Prostate gland (tissue), 2 donors: ENCODE measurements around the gene FCF1. TPM values are rescaled to one million over a fixed set of nuclear protein-coding genes. Genes with fewer than 3 reads are reported as not detected.

Source experiments
- DNase-seq: peaks from one replicate; pipeline ENCODE4 v3.0.0-alpha.2; 2019; ENCODE audit warnings: low spot score
- H3K27ac ChIP-seq, 2 donors: fragments of 200-600 bp; sonication (generic); 2 replicates each; pipeline ENCODE4 v1.5.1; 2017 to 2019
- H3K27me3 ChIP-seq: fragments of 200-600 bp; sonication (generic); replicated peaks from 2 replicates; pipeline ENCODE4 v1.5.1; 2019; ENCODE audit not compliant: insufficient read depth
- H3K36me3 ChIP-seq, 2 donors: fragments of 200-600 bp; sonication (generic); 1 replicate in 1 of 2; 2 replicates in 1 of 2; pipeline versions ENCODE4 v1.5.1 to v1.8.1; 2017 to 2019
- H3K4me1 ChIP-seq: fragments of 200-600 bp; sonication (generic); replicated peaks from 2 replicates; pipeline ENCODE4 v1.5.1; 2019
- H3K4me3 ChIP-seq, 2 donors: fragments of 200-600 bp; sonication (generic); 2 replicates each; pipeline ENCODE4 v1.5.1; 2017 to 2019
- H3K9me3 ChIP-seq: fragments of 200-600 bp; sonication (generic); 2 replicates; pipeline ENCODE4 v1.5.1; 2017
- CTCF ChIP-seq, 4 experiments: fragments of 200-600 bp in 2 of 4; fragments of 450-650 bp in 2 of 4; sonication (generic) in 2 of 4; IDR thresholded peaks; 1 replicate in 3 of 4; 2 replicates in 1 of 4; pipeline ENCODE4 v1.5.1; 2016 to 2019; ENCODE audit warnings: antibody characterized with exemption in 4 of 4, mild to moderate bottlenecking in 2 of 4, moderate library complexity in 2 of 4
- POLR2A ChIP-seq: fragments of 450-650 bp; IDR thresholded peaks from one replicate; pipeline ENCODE4 v1.6.1; 2016; ENCODE audit warnings: antibody characterized with exemption, mild to moderate bottlenecking
- POLR2AphosphoS5 ChIP-seq: sonication (generic); formaldehyde crosslinking; IDR thresholded peaks from one replicate; pipeline ENCODE4 v1.6.1; 2017; ENCODE audit warnings: antibody characterized with exemption
- WGBS: methylation state at CpG from one replicate; pipeline ENCODE4 v1.1.5; 2018; 5-methylcytosine and 5-hydroxymethylcytosine counted together
- intact Hi-C: fragments of 100-400 bp; cut with DNase I; formaldehyde crosslinking; loops from one replicate; pipeline ENCODE4 v1.14.2; 2022
- total RNA-seq, 2 donors: library from RNA; depleted of rRNA; stranded (reverse); fragments of >200 nt; gene quantifications; one replicate each; pipeline ENCODE4 v1.1.0, GENCODE V29; 2016

Gene FCF1
- total RNA-seq, 2 donors from 2014 or later = 24.2 to 26.0 TPM

GRCh38 chr14:74735125-74735524 is 22.2 kb downstream of the FCF1 start:
- H3K4me1 ChIP-seq = no peaks in the 10 kb centered on the region
- WGBS = 67% methylated on average over 4 of the region's 4 CpGs
- no peaks in the 10 kb centered on the region for H3K9me3 ChIP-seq
- no peaks in the 10 kb centered on the region for H3K27me3 ChIP-seq
- no peak overlapping the region for H3K4me3 ChIP-seq
- H3K36me3 ChIP-seq = peaks cover 0 to 5% of the 10 kb centered on the region in 2 donors
- intact Hi-C loops = no loop called here
- TF ChIP-seq POLR2A = no peak
- TF ChIP-seq CTCF (IDR thresholded peaks at IDR 0.05) = no peak
- no peak for TF ChIP-seq POLR2AphosphoS5
- DNase-seq = no peak
- H3K27ac ChIP-seq = no peak overlapping the region

- Histone ChIP-seq H3K9me3 (no peaks in the 10 kb centered on the region), H3K27ac (no peak overlapping the region), H3K4me1 (no peaks in the 10 kb centered on the region), H3K36me3 (peaks cover 0 to 5% of the 10 kb centered on the region in 2 donors), H3K4me3 (no peak overlapping the region), H3K27me3 (no peaks in the 10 kb centered on the region)
- WGBS = 94% methylated on average over 4 of the region's 4 CpGs
- no peak for DNase-seq
- intact Hi-C loops = no loop called here
- no peak for TF ChIP-seq POLR2AphosphoS5
- TF ChIP-seq CTCF (IDR thresholded peaks at IDR 0.05) = no peak
- no peak for TF ChIP-seq POLR2A
Observed at GRCh38 chr14:74737753-74738325, 24.9 kb downstream of the FCF1 start.

GRCh38 chr14:74739293-74740030 is 26.5 kb downstream of the FCF1 start:
- H3K36me3 ChIP-seq = no peaks in the 10 kb centered on the region
- H3K4me1 ChIP-seq = no peaks in the 10 kb centered on the region
- H3K27ac ChIP-seq = no peak overlapping the region
- H3K27me3 ChIP-seq = no peaks in the 10 kb centered on the region
- no peak overlapping the region for H3K4me3 ChIP-seq
- 90% methylated on average over 8 of the region's 8 CpGs for WGBS
- intact Hi-C loops = no loop called here
- no peaks in the 10 kb centered on the region for H3K9me3 ChIP-seq
- no peak for TF ChIP-seq POLR2AphosphoS5
- TF ChIP-seq POLR2A = no peak
- no peak for TF ChIP-seq CTCF (IDR thresholded peaks at IDR 0.05)
- DNase-seq = no peak

- WGBS = 84% methylated on average over 2 of the region's 2 CpGs
- H3K9me3 ChIP-seq = no peaks in the 10 kb centered on the region
- TF ChIP-seq POLR2A = no peak
- TF ChIP-seq POLR2AphosphoS5 = no peak
- no peak for TF ChIP-seq CTCF (IDR thresholded peaks at IDR 0.05)
- no peaks in the 10 kb centered on the region for H3K27me3 ChIP-seq
- intact Hi-C loops = no loop called here
- DNase-seq = no peak
- H3K27ac ChIP-seq = no peak overlapping the region
- H3K4me3 ChIP-seq = no peak overlapping the region
- H3K36me3 ChIP-seq = no peaks in the 10 kb centered on the region
- H3K4me1 ChIP-seq = no peaks in the 10 kb centered on the region
Observed at GRCh38 chr14:74747237-74747636, 34.3 kb downstream of the FCF1 start.

- TF ChIP-seq POLR2AphosphoS5 (no peak), POLR2A (no peak), CTCF (IDR thresholded peaks at IDR 0.05) (no peak)
- no peak overlapping the region for H3K27ac ChIP-seq
- no peaks in the 10 kb centered on the region for H3K27me3 ChIP-seq
- H3K9me3 ChIP-seq = no peaks in the 10 kb centered on the region
- H3K4me1 ChIP-seq = no peaks in the 10 kb centered on the region
- no peaks in the 10 kb centered on the region for H3K36me3 ChIP-seq
- 78% methylated on average over 2 of the region's 2 CpGs for WGBS
- no peak for DNase-seq
- intact Hi-C loops = no loop called here
- no peak overlapping the region for H3K4me3 ChIP-seq
Observed at GRCh38 chr14:74754157-74754556, 41.2 kb downstream of the FCF1 start.
